H1 (cell line): ENCODE measurements around the gene TPO. TPM values are rescaled to one million over a fixed set of nuclear protein-coding genes. Genes with fewer than 3 reads are reported as not detected.

Experiments used
- FOSL1 ChIP-seq: IDR thresholded peaks from 2 replicates; pipeline ENCODE4 v1.6.1; 2011; ENCODE audit warnings: mild to moderate bottlenecking, low read depth, low read length, moderate library complexity; ENCODE audit not compliant: insufficient read depth
- GABPA ChIP-seq: IDR thresholded peaks from 2 replicates; pipeline ENCODE4 v1.6.1; 2011; ENCODE audit warnings: mild to moderate bottlenecking, low read length, moderate library complexity, borderline replicate concordance; ENCODE audit not compliant: insufficient read depth
- TAF1 ChIP-seq: IDR thresholded peaks from 2 replicates; pipeline ENCODE4 v1.6.1; 2011; ENCODE audit warnings: mild to moderate bottlenecking, low read depth, low read length
- TCF12 ChIP-seq: IDR thresholded peaks from 2 replicates; pipeline ENCODE4 v1.6.1; 2011; ENCODE audit warnings: low read depth, mild to moderate bottlenecking, low read length
- polyA plus RNA-seq, 7 experiments: library from polyadenylated mRNA; depleted of rRNA in 3 of 7; stranded (reverse) in 5 of 7; unstranded in 2 of 7; fragments of >200 nt in 5 of 7; fragments of 200-250 nt in 2 of 7; gene quantifications; 1 replicate in 5 of 7; 2 replicates in 1 of 7; 4 replicates in 1 of 7; pipeline versions ENCODE4 v1.2.1 to v1.2.3, GENCODE V29; 2011 to 2013; ENCODE audit warnings: missing spikeins in 2 of 7, mixed read lengths in 2 of 7
- total RNA-seq: library from RNA; stranded (reverse); fragmentation: NEBNext Ultra II Directional; extraction: Animal tissue kit (Norgen Biotek cat#: 25700); gene quantifications from 2 replicates; pipeline ENCODE4 v1.2.1, GENCODE V29; 2021

TPO gene
- total and polyA plus RNA-seq, 2 of the 8 experiments (the other 6 are each of a cell fraction or from before 2014, with no cell fraction given): not detected

DNA sequence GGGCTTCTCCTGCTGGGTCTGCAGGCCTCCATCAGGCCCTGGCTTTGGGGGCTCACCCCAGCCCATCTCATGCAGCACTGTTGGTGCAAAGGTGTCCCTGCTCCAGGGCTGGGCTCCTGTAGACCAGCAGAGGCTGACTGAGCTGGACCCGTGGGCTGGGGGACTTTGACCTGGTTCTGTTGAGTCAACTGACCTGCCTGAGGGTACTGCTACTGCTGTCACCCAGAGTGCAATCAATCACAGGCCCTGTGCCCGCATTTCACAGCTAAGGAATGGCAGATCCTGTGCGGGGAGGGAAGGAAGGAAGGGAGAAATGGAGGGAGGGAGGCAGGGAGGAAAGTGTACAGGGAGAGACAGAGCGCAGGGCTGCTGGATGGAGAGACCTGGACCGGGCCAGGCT lies 136.8 kb downstream of the TPO start (continued):
- TF ChIP-seq FOSL1 (no peak), GABPA (no peak), TCF12 (no peak), TAF1 (no peak)
